Endodermal cell (in vitro differentiated cells): ENCODE results near the gene C4orf54. TPM values are rescaled to one million over a fixed set of nuclear protein-coding genes. Genes with fewer than 3 reads are reported as not detected.

Experiments used
- DNase-seq: peaks from one replicate; pipeline ENCODE4 v3.0.0-alpha.2; 2017
- H3K27ac ChIP-seq: 2 replicates; pipeline ENCODE4 v1.5.1; 2013; ENCODE audit warnings: mild to moderate bottlenecking, low read depth, low read length, moderate library complexity
- H3K27me3 ChIP-seq: 2 replicates; pipeline ENCODE4 v1.6.1; 2013; ENCODE audit warnings: mild to moderate bottlenecking, low read length, moderate library complexity; ENCODE audit not compliant: insufficient read depth, control insufficient read depth, poor library complexity, severe bottlenecking
- H3K36me3 ChIP-seq: 2 replicates; pipeline ENCODE4 v1.7.0; 2013; ENCODE audit warnings: mild to moderate bottlenecking, low read length, moderate library complexity; ENCODE audit not compliant: control insufficient read depth, insufficient read depth
- H3K4me1 ChIP-seq: one replicate; pipeline ENCODE4 v1.7.0; 2013; ENCODE audit warnings: low read length; ENCODE audit not compliant: control insufficient read depth, insufficient read depth
- H3K4me3 ChIP-seq: 2 replicates; pipeline ENCODE4 v1.5.1; 2013; ENCODE audit warnings: mild to moderate bottlenecking, low read length, moderate library complexity
- H3K9ac ChIP-seq: 2 replicates; pipeline ENCODE4 v1.6.1; 2013; ENCODE audit warnings: mild to moderate bottlenecking, low read length, moderate library complexity; ENCODE audit not compliant: poor library complexity, severe bottlenecking; ENCODE audit errors: extremely low read depth
- H3K9me3 ChIP-seq: 2 replicates; pipeline ENCODE4 v1.6.1; 2013; ENCODE audit warnings: mild to moderate bottlenecking, low read length, moderate library complexity; ENCODE audit not compliant: control insufficient read depth
- H3K27ac Mint-ChIP-seq: 2 replicates; pipeline ENCODE4 v1.8.0; 2020; ENCODE audit warnings: mixed read lengths
- H3K27me3 Mint-ChIP-seq: 2 replicates; pipeline ENCODE4 v1.8.0; 2021; ENCODE audit warnings: mild to moderate bottlenecking, mixed read lengths; ENCODE audit not compliant: insufficient read depth
- H3K36me3 Mint-ChIP-seq: 2 replicates; pipeline ENCODE4 v1.8.0; 2020; ENCODE audit warnings: low read depth, mixed read lengths
- H3K4me1 Mint-ChIP-seq: 2 replicates; pipeline ENCODE4 v1.8.0; 2020; ENCODE audit warnings: mixed read lengths
- H3K4me3 Mint-ChIP-seq: 2 replicates; pipeline ENCODE4 v1.8.0; 2020; ENCODE audit warnings: mild to moderate bottlenecking, moderate library complexity, mixed read lengths
- H3K9me3 Mint-ChIP-seq: 2 replicates; pipeline ENCODE4 v1.8.0; 2020; ENCODE audit warnings: mild to moderate bottlenecking, mixed read lengths
- WGBS, 2 experiments: methylation state at CpG; one replicate each; pipeline versions ENCODE4 v1.1.5 to v1.1.7; 2013; ENCODE audit warnings: missing lambda C conversion rate in 2 of 2, mixed read lengths in 1 of 2; ENCODE audit not compliant: insufficient coverage in 1 of 2, insufficient read length in 1 of 2; 5-methylcytosine and 5-hydroxymethylcytosine counted together
- total RNA-seq, 2 donors: library from RNA; stranded (reverse); fragmentation: NEBNext Ultra II Directional in 1 of 2; extraction: Animal tissue kit (Norgen Biotek cat#: 25700) in 1 of 2; gene quantifications; 2 replicates in 1 of 2; 3 replicates in 1 of 2; pipeline ENCODE4 v1.2.1, GENCODE V29; 2021
- TF ChIP-seq, protein P1 (sequence below): fragments of 200-600 bp; sonication (generic); conservative IDR thresholded peaks from 2 replicates; pipeline ENCODE4 v1.5.0; 2021; ENCODE audit warnings: antibody characterized with exemption, mild to moderate bottlenecking

C4orf54 gene
- total RNA-seq, 2 donors from 2014 or later: not detected

GRCh38 chr4:99648321-99648720, 9.3 kb downstream of the C4orf54 start:
- WGBS, 2 experiments: 88 to 92% methylated on average over 1 of the region's 1 CpG
- Histone ChIP-seq H3K27ac (no peak overlapping the region), H3K9ac (no peak overlapping the region), H3K36me3 (no peaks in the 10 kb centered on the region), H3K4me1 (peaks cover under 1% of the 10 kb centered on the region), H3K4me3 (no peak overlapping the region), H3K9me3 (no peaks in the 10 kb centered on the region), H3K27me3 (no peaks in the 10 kb centered on the region)
- Mint-ChIP-seq H3K4me1 (peaks cover 31% of the 10 kb centered on the region), H3K4me3 (no peak overlapping the region), H3K36me3 (no peaks in the 10 kb centered on the region), H3K9me3 (no peaks in the 10 kb centered on the region), H3K27ac (no peak overlapping the region), H3K27me3 (no peaks in the 10 kb centered on the region)
- TF ChIP-seq, protein P1, sequence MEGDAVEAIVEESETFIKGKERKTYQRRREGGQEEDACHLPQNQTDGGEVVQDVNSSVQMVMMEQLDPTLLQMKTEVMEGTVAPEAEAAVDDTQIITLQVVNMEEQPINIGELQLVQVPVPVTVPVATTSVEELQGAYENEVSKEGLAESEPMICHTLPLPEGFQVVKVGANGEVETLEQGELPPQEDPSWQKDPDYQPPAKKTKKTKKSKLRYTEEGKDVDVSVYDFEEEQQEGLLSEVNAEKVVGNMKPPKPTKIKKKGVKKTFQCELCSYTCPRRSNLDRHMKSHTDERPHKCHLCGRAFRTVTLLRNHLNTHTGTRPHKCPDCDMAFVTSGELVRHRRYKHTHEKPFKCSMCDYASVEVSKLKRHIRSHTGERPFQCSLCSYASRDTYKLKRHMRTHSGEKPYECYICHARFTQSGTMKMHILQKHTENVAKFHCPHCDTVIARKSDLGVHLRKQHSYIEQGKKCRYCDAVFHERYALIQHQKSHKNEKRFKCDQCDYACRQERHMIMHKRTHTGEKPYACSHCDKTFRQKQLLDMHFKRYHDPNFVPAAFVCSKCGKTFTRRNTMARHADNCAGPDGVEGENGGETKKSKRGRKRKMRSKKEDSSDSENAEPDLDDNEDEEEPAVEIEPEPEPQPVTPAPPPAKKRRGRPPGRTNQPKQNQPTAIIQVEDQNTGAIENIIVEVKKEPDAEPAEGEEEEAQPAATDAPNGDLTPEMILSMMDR: no peak
- DNase-seq: no peak

- H3K27ac ChIP-seq: no peak overlapping the region
- no peaks in the 10 kb centered on the region for H3K36me3 ChIP-seq
- peaks cover 8% of the 10 kb centered on the region for H3K4me1 ChIP-seq
- no peak overlapping the region for H3K9ac ChIP-seq
- H3K9me3 ChIP-seq: no peaks in the 10 kb centered on the region
- Mint-ChIP-seq H3K27me3 (no peaks in the 10 kb centered on the region), H3K4me3 (no peak overlapping the region), H3K27ac (peak overlapping the region; percentile 76), H3K9me3 (no peaks in the 10 kb centered on the region), H3K4me1 (peaks cover 44% of the 10 kb centered on the region), H3K36me3 (no peaks in the 10 kb centered on the region)
- no peak for DNase-seq
- 79 to 90% methylated on average over 4 of the region's 4 CpGs for WGBS, 2 experiments
- no peak overlapping the region for H3K4me3 ChIP-seq
- no peaks in the 10 kb centered on the region for H3K27me3 ChIP-seq
- TF ChIP-seq, protein P1: no peak
These were observed 10.6 kb downstream of the C4orf54 start for GRCh38 chr4:99647071-99647470.

GRCh38 chr4:99645638-99646037, 12.0 kb downstream of the C4orf54 start:
- Histone ChIP-seq H3K9ac (no peak overlapping the region), H3K27ac (no peak overlapping the region), H3K4me1 (peaks cover 8% of the 10 kb centered on the region), H3K27me3 (no peaks in the 10 kb centered on the region), H3K9me3 (no peaks in the 10 kb centered on the region), H3K36me3 (no peaks in the 10 kb centered on the region), H3K4me3 (no peak overlapping the region)
- no peaks in the 10 kb centered on the region for H3K27me3 Mint-ChIP-seq
- H3K4me1 Mint-ChIP-seq: peaks cover 48% of the 10 kb centered on the region
- no peaks in the 10 kb centered on the region for H3K9me3 Mint-ChIP-seq
- DNase-seq: no peak
- H3K4me3 Mint-ChIP-seq: no peak overlapping the region
- no peak overlapping the region for H3K27ac Mint-ChIP-seq
- TF ChIP-seq, protein P1: no peak
- no peaks in the 10 kb centered on the region for H3K36me3 Mint-ChIP-seq
